ENCODE data around the gene LARP7.
"Not testable (repeated sequence)": the region's sequence is repeated elsewhere in the genome, so short reads cannot be mapped to it uniquely, and the experiment has no call there.

Gene LARP7

GRCh38 chr4:112636688-112637551, at the start of gene LARP7, which contains the start of gene ZGRF1:
Gene LARP7, plus strand, starts transcription at chr4:112637143. Its CDS starts 7,527 bp downstream, at chr4:112644670.
Gene ZGRF1, minus strand, starts transcription at chr4:112636909. Its CDS starts 3,733 bp downstream, at chr4:112633176.
- peak; percentile 99 for DNase-seq (ENCODE audit: low spot score)

GRCh38 chr4:112589206-112589605, 47.7 kb upstream of the LARP7 start:
- DNase-seq (ENCODE audit: low spot score): no peak

GRCh38 chr4:112591593-112591992, 45.4 kb upstream of the LARP7 start:
- no peak for DNase-seq (ENCODE audit: low spot score)

- no peak for DNase-seq (ENCODE audit: low spot score)
Observed at GRCh38 chr4:112592717-112593116, 44.2 kb upstream of the LARP7 start.

GRCh38 chr4:112593438-112594133, 43.4 kb upstream of the LARP7 start:
- DNase-seq (ENCODE audit: low spot score): no peak

GRCh38 chr4:112594993-112595392, 42.0 kb upstream of the LARP7 start:
- no peak for DNase-seq (ENCODE audit: low spot score)

GRCh38 chr4:112604589-112604988, 32.4 kb upstream of the LARP7 start:
- DNase-seq (ENCODE audit: low spot score): peak; percentile 33

DNA sequence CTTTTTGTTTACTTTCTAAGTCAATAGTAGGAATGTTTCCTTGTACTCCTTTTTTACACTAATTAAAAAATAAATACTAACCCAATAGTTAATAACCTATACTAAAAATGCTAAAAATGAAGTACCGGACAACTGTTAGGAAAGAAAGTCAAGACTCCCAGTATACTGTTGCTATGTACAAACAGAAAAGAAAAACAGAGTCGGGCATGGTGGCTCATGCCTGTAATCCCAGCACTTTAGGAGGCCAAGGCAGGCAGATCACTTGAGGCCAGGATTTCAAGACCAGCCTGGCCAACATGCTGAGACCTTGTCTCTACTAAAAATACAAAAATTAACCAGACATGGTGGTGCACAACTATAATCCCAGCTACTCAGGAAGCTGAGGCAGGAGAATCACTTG, 24.1 kb upstream of the LARP7 start:
- not testable (repeated sequence) for DNase-seq (ENCODE audit: low spot score)

DNA sequence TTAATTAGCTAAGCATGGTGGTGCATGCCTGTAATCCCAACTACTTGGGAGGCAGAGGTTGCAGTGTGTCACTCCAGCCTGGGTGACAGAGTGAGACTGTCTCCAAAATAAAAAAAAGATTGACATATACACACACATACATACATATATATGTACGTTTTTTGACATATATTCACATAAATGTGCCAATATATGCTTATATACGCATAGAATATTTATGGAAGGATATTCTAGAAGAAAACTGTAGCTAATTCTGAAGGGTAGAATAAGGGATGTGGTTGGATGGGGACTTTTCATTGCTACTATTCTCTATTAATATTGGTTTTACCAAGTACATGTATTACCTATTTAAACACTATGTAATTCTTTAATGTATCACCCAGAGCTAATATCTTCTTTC, 20.0 kb upstream of the LARP7 start:
- no peak for DNase-seq (ENCODE audit: low spot score)

- no peak for DNase-seq (ENCODE audit: low spot score)
Observed at GRCh38 chr4:112626228-112626627, 10.7 kb upstream of the LARP7 start.

DNA sequence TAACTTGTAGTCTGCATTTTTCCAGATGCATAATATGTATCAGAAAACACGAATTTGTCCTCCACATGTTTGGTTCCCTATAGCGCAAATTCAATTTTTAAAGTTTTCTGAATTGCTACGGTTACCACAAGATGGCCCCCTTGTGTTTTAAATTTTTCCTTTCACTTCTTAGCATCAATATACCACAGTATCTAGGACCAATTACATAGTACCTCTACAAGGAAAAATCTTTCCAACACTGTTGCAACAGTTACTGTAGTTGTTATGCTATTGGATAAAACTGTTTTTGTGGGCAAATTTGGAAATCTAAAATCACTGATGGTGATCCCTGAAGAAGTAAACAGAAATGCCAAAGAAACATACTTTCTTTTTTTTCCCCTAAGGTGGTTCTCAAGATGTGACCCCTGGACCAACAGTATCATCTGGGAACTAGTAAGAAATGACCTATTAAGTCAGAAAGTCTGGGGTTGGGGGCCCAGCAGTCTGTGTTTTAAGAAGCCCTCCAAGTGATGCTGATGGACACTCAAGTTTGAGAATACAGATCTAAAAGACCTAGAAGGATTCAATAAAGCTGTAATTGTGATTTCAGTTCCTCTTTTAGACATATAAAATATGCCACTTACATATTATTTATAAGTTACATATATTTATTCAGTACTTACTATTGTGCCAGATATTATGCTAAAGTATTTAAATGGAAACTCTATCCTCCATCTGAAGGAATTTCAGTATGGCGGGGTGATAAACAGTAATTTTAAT, 3.3 kb upstream of the LARP7 start:
- DNase-seq (ENCODE audit: low spot score): peak; percentile 65

DNA sequence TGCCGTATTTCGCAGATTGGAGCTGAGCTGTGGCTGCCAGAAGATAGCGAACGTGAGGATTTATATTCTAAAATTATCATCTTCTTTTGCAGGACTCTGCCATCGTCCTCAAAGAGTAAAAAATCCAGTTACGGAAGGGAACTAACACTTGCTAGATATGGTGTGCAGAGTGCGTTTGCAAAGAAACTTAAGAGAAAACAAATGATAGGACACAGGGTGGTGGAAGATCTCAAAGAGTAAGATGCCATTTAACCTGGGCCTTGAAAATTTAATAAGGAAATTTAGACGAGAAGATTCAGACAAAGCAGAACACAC, 566 bp downstream of the LARP7 start:
- DNase-seq (ENCODE audit: low spot score): no peak

DNA sequence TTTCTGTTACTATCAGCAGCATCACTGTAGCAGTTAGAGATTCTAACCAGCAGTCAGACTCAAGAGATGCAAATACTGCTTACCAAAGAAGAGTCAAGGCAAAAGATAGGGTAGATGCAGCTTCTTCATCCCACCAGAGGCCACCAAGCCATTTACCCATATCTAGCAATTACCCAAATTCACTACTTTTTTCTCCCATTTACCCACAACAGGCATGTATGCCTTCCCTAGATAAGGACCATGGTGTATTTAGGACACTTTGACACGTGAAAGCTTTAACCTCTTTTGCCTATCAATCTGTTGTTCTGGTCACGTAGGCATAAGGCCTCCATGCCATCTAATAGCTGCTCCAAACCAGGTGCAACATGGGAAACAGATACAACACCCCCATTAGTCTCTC, 5.6 kb downstream of the LARP7 start:
- DNase-seq (ENCODE audit: low spot score): no peak

GRCh38 chr4:112644595-112645535, 7.9 kb downstream of the LARP7 start:
- DNase-seq (ENCODE audit: low spot score): not testable (repeated sequence)

DNA sequence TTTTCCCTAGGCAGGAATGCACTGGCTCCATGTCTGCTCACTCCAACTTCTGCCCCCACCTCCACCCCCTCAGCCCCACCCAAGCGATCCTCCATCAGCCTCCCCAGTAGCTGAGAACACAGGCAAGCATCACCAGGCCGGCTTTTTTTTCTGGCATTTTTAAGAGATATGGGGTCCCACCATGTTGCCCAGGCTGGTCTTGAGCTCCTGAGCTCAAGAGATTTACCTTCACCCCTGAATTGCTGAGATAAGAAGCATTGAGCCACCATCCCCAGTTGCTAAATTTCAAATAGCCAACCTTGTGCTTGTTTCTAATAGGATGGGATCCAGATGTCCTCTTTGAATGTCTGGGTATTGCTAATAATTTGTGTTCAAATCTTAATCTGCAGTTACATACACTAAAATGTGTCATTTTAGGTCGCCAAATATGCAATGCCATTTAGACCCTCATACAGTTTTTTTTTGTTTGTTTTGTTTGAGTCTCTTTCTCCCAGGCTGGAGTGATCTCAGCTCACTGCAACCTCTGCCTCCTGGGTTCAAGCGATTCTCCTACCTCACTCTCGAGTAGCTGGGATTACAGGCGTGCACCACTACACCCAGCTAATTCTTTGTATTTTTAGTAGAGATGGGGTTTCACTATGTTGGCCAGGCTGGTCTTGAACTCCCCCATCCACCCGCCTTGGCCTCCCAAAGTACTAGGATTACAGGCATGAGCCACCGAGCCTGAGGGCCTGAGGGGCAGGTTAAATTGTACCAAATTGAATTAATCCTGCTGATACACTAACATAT, 8.8 kb downstream of the LARP7 start:
- DNase-seq (ENCODE audit: low spot score): no peak

DNA sequence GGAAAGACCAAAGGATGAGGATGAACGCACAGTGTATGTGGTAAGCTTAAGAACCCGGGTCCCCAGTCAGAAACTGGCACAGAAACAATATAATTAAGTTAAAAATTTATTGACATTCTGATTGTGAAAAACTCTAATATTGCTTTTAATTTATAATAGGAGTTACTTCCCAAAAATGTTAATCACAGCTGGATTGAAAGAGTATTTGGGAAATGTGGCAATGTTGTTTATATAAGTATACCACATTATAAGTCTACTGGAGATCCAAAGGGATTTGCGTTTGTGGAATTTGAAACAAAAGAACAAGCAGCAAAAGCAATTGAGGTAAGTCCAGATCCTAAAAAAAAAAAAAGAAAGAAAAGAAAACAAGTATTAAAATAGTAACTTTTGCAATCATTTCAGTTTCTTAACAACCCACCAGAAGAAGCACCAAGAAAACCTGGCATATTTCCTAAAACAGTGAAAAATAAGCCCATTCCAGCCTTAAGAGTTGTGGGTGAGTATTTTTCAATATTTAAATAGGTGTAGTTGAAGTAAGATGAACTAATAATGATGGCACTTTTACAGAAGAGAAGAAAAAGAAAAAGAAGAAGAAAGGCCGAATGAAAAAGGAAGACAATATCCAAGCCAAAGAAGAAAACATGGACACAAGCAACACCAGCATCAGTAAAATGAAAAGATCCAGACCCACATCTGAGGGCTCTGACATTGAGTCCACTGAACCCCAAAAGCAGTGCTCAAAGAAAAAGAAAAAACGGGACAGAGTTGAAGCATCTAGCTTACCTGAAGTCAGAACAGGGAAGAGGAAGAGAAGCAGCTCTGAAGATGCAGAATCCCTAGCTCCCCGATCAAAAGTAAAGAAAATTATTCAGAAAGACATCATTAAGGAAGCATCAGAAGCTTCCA, 9.9 kb downstream of the LARP7 start:
- DNase-seq (ENCODE audit: low spot score): no peak

DNA sequence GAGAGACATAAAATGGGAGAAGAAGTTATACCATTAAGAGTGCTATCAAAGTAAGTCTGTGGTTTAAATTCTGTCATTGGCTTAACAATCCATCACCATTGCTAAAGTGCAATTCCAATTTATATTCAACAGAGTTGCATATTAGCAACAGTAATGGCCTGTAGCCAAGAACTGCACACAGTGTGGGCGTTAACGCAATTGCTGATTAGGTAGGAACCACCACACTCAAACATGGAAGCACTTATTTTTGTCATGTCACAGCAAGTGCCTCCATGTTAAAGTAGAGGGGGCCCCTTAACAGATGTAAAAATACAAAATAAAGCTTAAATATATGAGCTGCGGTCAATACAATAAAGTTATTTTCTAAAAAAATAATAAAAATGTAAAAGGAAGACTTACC, 10.8 kb downstream of the LARP7 start:
- DNase-seq (ENCODE audit: low spot score): peak; percentile 58

- DNase-seq (ENCODE audit: low spot score): no peak
Observed at GRCh38 chr4:112648263-112649054, 11.5 kb downstream of the LARP7 start.

GRCh38 chr4:112649055-112649408, 12.1 kb downstream of the LARP7 start:
- no peak for DNase-seq (ENCODE audit: low spot score)

All from hematopoietic multipotent progenitor cell treated with erythropoietin and hydrocortisone succinate and interleukin-3 and kit ligand, for 17 days (in vitro differentiated cells).